GM12891 (cell line): Measurements from ENCODE around the gene ABHD14A.

ENCODE experiments used
- POLR2A ChIP-seq: IDR thresholded peaks from 2 replicates; pipeline ENCODE4 v1.6.1; 2011; ENCODE audit warnings: low read depth, low read length, control low read depth
- POLR2AphosphoS5 ChIP-seq: IDR thresholded peaks from 2 replicates; pipeline ENCODE4 v1.6.1; 2011; ENCODE audit warnings: low read depth, low read length, control low read depth

GRCh38 chr3:51983578-51984268, 8.9 kb downstream of the ABHD14A start:
- no peak for TF ChIP-seq POLR2AphosphoS5
- TF ChIP-seq POLR2A, result no peak
